Stimulated activated naive CD8-positive, alpha-beta T cell treated with anti-CD3 and anti-CD28 coated beads, Interleukin-15, amount 100 ng/mL, for 72 hours (primary cell): ENCODE data around the gene TTC31.
"Not testable (repeated sequence)": the region's sequence is repeated elsewhere in the genome, so short reads cannot be mapped to it uniquely, and the experiment has no call there.

Experiments
- ATAC-seq: fragments of 150-1000 bp; cut with Tn5 transposase; 2 replicates; pipeline ENCODE4 v1.10.0; 2021; ENCODE audit warnings: mild to moderate bottlenecking, moderate library complexity
- DNase-seq, 2 donors: peaks; one replicate each; pipeline ENCODE4 v3.0.0; 2021 to 2022
- H3K27ac Mint-ChIP-seq, 2 donors: one replicate each; pipeline ENCODE4 v1.8.0; 2022; ENCODE audit warnings: mild to moderate bottlenecking in 2 of 2, mixed read lengths in 2 of 2, moderate library complexity in 2 of 2
- H3K27me3 Mint-ChIP-seq: one replicate; pipeline ENCODE4 v1.8.0; 2022; ENCODE audit warnings: mixed read lengths
- H3K4me1 Mint-ChIP-seq: one replicate; pipeline ENCODE4 v1.8.0; 2022; ENCODE audit warnings: mild to moderate bottlenecking, mixed read lengths
- H3K4me3 Mint-ChIP-seq, 2 donors: one replicate each; pipeline ENCODE4 v1.8.0; 2022; ENCODE audit warnings: mild to moderate bottlenecking in 2 of 2, mixed read lengths in 2 of 2, moderate library complexity in 1 of 2
- H3K9me3 Mint-ChIP-seq, 2 donors: one replicate each; pipeline ENCODE4 v1.8.0; 2022; ENCODE audit warnings: mixed read lengths in 2 of 2

TTC31 gene

DNA sequence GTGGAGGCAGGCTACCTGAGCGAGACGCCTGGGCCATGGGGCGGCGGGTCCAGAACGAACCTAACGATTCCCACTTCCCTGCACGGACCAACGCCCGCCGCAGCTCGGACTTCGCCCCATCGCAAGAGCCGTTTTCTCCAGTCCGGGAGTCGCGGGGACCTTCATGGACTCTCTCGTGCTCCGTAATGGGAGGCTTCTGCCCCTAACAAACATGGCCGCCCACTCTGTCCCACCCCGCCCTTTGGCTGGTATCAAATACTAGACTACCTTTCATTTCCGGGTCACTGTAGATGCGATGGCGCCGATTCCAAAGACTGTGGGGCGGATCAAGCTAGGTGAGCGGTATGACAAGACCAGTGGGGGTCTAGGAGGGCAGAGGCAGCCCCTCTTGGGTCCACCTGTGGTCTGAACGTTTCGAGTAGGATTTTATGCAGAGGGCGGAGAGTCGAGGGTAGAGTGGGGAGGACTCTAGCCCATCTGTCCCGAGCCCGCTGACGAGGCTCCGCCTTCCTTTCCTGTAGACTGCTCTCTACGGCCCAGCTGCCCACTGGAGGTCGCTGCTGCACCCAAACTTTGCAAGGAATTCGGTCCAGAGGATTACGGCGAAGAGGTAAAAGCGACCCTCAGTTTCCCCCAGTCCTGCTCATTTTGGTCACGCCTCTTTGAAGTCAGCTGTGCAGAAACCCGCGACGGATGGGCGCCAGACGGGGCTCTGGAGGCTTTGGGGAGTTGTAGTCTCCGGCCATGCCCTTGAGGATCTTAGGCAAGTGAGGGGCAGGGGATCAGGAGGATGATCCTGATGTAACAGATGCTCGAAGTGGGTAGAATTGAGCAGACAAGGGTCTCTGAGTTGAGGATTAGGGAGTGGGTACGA, at the start of gene TTC31, which contains the start of gene CCDC142:
TTC31 (plus strand) TSS at position 281 of the 874 bp plus-strand sequence; CDS start at position 296, 15 bp downstream.
CCDC142 (minus strand) TSS at position 198 of the 874 bp plus-strand sequence; CDS start at position 37, 161 bp downstream.
- H3K4me3 Mint-ChIP-seq = peak within 1 kb of the TSS; percentile 94 to 98
- DNase-seq = peak; percentile 90 to 94
- H3K9me3 Mint-ChIP-seq = no peaks in the 10 kb centered on the region
- peaks cover 48% of the 10 kb centered on the region for H3K4me1 Mint-ChIP-seq
- H3K27ac Mint-ChIP-seq = peak within 1 kb of the TSS; percentile 99
- no peaks in the 10 kb centered on the region for H3K27me3 Mint-ChIP-seq
- ATAC-seq = peak; percentile 95

DNA sequence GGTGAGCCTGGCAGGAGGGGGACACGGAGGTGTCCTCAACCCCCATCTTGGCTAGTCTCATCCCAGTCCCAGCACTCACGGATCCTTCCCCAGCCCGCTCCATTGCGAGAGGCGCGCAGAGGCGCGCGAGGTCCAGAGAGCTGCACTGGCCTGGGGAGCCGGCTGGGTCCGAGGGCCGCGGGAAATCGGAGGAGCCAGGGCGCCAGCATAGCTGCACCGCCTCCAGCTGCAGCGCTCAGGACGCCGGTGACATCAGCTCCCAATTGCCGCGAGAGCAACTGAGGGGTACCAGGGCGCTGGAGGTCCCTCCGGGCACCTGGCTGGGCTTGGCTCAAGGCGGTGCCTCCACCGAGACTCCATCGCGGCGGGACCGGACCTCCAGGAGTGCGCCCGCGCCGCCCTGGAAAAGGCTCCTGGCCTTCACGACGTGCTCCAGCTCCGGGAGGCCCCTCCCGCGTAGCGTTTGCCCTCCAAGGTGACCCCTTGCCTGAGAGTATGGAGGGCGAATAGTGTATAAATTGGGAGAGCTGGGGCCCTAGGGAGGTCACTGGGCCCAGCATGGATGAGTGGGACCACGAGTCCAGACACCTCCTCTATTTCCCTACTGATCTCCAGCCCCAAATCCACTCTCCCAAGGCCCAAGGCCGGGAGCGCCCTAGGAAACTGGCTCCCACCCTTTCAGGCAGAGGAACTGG, 46.6 kb upstream of the TTC31 start:
- DNase-seq = no peak
- Mint-ChIP-seq H3K4me3 (no peak overlapping the region), H3K27ac (no peak overlapping the region), H3K9me3 (no peaks in the 10 kb centered on the region), H3K27me3 (peaks cover 36% of the 10 kb centered on the region), H3K4me1 (peaks cover 17% of the 10 kb centered on the region)
- ATAC-seq = no peak

DNA sequence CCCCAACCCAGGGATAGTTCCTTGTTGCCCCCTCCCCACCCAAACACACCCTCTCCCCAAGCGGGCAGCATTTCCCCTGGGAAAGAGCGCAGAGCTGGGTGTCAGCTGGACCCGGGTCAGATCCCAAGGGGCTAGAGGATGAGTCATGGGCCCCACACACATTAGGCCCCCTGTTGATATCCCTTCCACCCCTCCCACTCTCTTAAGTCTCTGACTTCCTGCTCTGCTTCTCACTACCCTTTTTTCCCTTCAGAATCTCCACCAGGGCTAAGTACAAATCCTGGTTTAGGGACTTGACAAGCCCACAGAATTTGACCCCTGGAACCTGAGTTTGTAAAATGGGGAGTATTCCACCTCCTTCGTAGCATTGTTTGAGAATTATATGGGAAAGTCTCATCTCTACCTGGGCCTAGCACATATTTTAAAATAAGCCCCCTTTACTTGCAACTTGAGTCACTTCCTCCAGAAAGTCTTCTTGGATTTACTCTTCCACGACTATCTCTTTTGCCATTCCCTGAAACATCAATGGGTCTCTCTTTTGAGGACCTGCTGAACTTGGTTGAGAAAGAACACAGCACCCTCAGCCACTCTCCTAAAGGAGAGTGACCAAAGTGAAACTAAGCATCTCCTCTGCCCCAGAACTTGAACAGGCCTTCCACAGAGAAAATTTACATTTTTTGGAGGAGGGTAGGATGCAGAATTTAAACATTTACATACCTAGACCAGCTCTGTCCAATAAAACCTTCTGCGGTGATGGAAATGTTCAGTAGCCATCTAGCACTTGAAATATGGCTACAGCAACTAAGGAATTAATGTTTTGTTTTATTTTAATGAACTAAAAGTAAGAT, 45.8 kb upstream of the TTC31 start:
- no peak for DNase-seq
- H3K4me3 Mint-ChIP-seq = no peak overlapping the region
- H3K9me3 Mint-ChIP-seq = no peaks in the 10 kb centered on the region

DNA sequence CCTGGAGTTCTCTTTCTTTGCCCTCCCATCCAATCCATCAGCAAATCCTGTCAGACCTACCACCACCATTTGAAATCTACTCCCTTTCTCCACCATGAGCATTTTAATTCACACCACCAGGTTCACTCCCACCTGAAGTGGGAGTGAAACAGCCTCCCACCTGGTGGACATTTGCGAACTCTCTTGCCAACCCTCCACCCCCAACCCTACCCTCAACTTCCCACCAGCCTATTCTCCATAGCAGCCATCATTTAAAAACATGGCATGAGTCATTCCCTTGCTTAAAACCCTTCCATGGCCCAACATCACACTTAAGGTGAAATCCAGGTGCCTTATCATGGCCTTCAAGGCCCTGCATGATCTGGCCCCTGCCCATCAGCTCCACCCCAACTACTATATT, 44.6 kb upstream of the TTC31 start:
- H3K4me3 Mint-ChIP-seq = no peak overlapping the region
- DNase-seq (no peak), ATAC-seq (no peak)
- H3K27ac Mint-ChIP-seq = peak overlapping the region in 1 of 2 donors; percentile 3
- no peaks in the 10 kb centered on the region for H3K9me3 Mint-ChIP-seq
- peaks cover 25% of the 10 kb centered on the region for H3K4me1 Mint-ChIP-seq
- H3K27me3 Mint-ChIP-seq = peaks cover 50% of the 10 kb centered on the region

More for the DNA sequence above, 45.8 kb upstream of the TTC31 start:
- H3K27me3 Mint-ChIP-seq = peaks cover 44% of the 10 kb centered on the region
- ATAC-seq = no peak
- H3K4me1 Mint-ChIP-seq = peaks cover 21% of the 10 kb centered on the region
- peak overlapping the region in 1 of 2 donors; percentile 22 for H3K27ac Mint-ChIP-seq

DNA sequence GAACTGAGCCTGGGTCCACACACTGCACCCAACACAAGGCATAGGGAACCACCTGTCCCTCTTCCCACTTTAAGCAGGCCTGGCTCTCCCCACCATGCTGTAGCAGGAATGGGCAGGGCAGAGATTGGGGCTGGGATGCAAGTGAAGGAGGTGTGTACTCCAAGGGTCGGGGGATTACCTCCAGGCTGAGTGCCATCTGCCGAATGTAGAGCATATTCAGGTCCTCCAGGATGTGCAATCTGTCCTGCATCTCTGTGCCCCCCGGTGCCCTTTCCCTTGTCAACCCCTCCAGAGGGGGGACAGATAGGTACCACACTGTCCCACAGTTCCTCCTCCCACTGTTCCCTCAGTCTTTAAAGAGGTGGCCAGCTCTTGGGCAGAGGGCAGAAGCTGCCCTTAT, 43.5 kb upstream of the TTC31 start:
- H3K27ac Mint-ChIP-seq = no peak overlapping the region
- no peaks in the 10 kb centered on the region for H3K9me3 Mint-ChIP-seq
- ATAC-seq (no peak), DNase-seq (no peak)
- peak overlapping the region; percentile 80 to 83 for H3K4me3 Mint-ChIP-seq
- H3K27me3 Mint-ChIP-seq = peaks cover 59% of the 10 kb centered on the region
- H3K4me1 Mint-ChIP-seq = peaks cover 26% of the 10 kb centered on the region

DNA sequence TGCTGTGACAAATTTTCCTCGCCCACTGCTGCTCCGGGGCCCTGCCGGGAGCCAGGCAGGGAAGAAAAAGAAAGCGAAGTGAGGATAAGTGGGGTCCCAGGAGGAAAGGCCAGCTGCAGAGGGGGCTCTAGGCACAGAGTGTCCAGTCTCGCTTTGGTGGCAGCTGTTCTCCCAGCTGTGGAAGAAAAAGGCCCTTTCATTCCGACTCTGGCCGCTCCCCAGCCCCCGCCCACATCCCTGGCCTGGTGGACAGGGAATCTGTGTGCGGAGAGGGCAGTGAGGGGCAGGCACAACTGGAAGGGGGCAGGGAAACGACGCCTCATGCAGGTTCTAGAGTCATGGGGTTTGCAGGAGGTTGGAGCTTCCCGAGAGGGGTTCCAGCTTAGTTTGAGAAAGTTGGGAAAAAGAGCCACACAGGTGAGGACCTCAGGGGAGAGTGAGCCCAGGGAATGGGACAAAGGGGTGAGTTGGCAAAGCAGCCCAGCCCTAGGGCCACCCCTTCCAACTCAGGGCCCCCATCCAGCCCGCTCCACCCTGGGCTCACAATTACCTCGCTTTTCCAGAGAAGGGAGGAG, 43.0 kb upstream of the TTC31 start:
- no peak for DNase-seq
- no peak for ATAC-seq
- Mint-ChIP-seq H3K9me3 (no peaks in the 10 kb centered on the region), H3K27me3 (peaks cover 64% of the 10 kb centered on the region), H3K4me1 (peaks cover 31% of the 10 kb centered on the region), H3K4me3 (peak overlapping the region; percentile 80 to 83), H3K27ac (no peak overlapping the region)

DNA sequence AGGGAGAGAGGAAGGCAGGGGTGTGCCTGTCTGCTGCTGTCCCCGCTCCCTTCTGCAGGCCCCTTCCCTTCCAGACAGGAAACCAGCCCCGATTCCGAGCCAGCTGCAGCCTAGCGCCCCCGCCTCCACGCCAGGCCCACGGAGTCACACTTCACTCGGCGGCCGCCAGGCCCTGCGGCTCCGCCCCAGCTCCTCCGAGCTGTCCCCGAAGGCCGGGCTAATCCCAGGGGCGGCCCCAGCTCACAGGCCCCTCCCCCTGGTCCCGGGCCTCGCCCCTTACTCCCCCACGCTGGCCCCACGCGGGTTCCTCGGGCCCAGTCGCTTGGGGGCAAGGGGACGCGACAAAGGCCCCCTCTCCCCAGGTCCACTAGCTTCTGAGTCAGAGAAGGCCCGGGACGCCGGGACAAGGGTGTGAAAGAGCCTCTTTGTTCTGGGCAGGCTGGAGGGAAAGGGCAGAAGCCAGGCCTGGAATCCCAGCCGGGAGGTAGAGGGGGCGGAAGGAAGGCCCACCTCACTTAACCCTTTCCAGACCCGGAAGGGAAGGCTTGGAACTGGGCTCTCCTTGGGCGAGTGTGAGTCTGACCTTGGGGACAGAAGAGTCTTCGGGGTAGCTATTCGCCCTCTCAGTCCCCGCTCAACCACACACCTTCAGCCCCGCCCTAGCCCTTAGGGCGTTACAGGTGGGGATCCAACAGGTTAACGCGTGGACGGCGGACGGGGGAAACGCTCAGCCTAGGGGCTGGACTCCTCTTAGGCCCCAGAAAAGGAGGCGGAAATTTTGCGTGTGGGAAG, 42.3 kb upstream of the TTC31 start:
- H3K4me1 Mint-ChIP-seq = peaks cover 31% of the 10 kb centered on the region
- DNase-seq (peak; percentile 53 to 71), ATAC-seq (peak; percentile 90)
- peak overlapping the region; percentile 80 to 83 for H3K4me3 Mint-ChIP-seq
- no peaks in the 10 kb centered on the region for H3K9me3 Mint-ChIP-seq
- H3K27me3 Mint-ChIP-seq = peaks cover 68% of the 10 kb centered on the region
- H3K27ac Mint-ChIP-seq = peak overlapping the region in 1 of 2 donors; percentile 81

DNA sequence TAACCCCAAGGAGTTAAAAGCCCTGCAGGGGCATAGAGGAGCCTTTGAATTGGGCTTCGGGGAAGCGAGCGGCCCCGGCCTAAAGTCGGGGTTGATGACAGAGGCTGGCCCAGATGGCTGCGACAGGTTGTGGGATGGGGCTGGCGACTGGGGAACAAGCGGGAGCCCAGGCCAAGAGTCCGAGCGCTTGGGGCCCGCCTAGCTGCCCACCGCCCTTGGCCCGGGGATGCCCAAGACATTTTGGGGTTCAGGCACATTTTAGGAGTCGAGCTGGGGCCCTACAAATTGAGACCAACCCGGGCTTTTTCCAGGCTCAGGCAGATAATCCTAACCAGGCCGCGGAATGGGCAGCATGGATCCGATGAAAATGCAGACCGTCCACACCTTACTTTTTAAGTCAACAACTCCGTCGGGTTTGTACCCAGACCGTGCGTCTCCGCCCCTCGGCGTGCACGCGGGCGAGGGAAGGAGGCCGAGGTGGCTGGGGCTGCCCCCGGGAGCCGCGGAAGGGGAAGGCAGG, 41.7 kb upstream of the TTC31 start:
- DNase-seq = no peak
- peaks cover 68% of the 10 kb centered on the region for H3K27me3 Mint-ChIP-seq
- peaks cover 31% of the 10 kb centered on the region for H3K4me1 Mint-ChIP-seq
- peak; percentile 73 for ATAC-seq
- peak overlapping the region in 1 of 2 donors; percentile 81 for H3K27ac Mint-ChIP-seq
- H3K9me3 Mint-ChIP-seq = no peaks in the 10 kb centered on the region
- H3K4me3 Mint-ChIP-seq = peak overlapping the region; percentile 80 to 83

DNA sequence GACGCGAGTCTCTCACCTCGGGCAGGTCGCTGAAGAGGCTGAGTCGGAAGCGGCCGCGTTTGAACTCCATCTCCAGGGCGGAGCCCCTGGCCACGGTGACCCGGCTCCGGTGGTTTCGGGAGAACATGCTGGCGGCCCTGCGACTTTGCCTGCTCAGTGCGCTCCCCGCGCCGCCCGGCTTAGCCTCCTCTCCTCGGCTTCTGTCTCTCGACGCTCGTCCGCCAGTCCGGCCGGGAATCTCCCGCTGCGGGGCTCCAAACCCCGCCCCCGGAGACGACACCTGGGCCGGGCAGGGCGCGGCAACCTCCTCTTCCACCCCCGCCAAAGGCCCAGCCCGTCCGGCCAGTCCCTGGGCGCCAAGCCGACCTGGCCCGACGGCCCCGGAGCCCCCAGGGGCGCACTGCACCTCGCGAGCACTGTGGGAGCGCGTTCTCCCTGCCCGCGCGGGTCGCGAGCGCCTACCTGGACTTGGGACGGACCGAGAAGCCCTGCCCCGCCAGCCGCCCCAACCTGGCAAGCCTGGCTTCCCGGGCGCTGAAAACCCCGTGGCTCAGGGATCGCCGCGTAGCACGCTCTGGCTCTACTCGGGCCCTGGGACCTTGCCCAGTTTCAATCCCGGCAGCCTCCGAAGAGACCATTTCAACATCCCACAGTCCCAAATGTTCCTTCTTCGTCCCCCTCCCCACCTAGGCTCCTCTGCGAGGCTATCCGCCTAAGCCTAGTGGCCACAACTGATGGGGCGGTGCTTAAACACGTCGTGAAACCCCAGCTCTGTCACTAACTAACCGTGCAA, 41.0 kb upstream of the TTC31 start, which contains the start of gene RTKN:
RTKN (minus strand) TSS at position 248 of the 793 bp plus-strand sequence; CDS start at position 127, 121 bp downstream.
- peak; percentile 47 for ATAC-seq
- Mint-ChIP-seq H3K9me3 (no peaks in the 10 kb centered on the region), H3K27ac (peak within 1 kb of the TSS; percentile 30 to 81), H3K4me1 (peaks cover 31% of the 10 kb centered on the region), H3K4me3 (peak within 1 kb of the TSS; percentile 80 to 83), H3K27me3 (peaks cover 68% of the 10 kb centered on the region)
- DNase-seq = peak; percentile 45 to 53

DNA sequence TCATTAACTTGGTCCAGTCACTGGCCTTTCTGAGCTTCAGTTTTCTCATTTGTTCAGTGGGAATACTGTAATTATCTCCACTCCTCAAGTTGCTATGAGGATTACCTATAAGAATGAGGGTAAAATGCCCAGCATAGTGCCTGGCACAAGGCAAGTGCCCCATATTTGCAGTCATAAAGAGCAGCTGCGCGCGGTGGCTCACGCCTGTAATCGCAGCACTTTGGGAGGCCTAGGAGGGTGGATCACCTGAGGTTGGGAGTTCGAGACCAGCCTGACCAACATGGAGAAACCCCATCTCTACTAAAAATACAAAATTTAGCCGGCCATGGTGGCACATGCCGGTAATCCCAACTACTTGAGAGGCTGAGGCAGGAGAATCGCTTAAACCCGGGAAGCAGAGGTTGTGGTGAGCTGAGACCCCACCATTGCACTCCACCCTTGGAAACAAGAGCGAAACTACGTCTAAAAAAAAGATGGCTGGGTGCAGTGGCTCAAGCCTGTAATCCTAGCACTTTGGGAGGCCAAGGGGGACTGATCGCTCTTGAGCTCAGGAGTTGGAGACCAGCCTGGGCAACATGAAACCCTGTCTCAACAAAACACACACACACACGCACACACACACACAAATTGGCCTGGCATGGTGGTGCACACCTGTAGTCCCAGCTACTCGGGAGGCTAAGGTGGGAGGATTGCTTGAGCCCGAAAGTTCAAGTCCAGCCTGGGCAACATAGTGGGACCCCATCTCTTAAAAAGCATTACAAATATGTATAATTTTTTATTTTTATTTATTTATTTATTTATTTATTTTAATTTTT, 40.2 kb upstream of the TTC31 start:
- not testable (repeated sequence) for H3K27ac Mint-ChIP-seq, ATAC-seq, H3K9me3 Mint-ChIP-seq, DNase-seq
- Mint-ChIP-seq H3K27me3 (peaks cover 68% of the 10 kb centered on the region), H3K4me1 (peaks cover 31% of the 10 kb centered on the region), H3K4me3 (peak overlapping the region; percentile 78 to 83)

DNA sequence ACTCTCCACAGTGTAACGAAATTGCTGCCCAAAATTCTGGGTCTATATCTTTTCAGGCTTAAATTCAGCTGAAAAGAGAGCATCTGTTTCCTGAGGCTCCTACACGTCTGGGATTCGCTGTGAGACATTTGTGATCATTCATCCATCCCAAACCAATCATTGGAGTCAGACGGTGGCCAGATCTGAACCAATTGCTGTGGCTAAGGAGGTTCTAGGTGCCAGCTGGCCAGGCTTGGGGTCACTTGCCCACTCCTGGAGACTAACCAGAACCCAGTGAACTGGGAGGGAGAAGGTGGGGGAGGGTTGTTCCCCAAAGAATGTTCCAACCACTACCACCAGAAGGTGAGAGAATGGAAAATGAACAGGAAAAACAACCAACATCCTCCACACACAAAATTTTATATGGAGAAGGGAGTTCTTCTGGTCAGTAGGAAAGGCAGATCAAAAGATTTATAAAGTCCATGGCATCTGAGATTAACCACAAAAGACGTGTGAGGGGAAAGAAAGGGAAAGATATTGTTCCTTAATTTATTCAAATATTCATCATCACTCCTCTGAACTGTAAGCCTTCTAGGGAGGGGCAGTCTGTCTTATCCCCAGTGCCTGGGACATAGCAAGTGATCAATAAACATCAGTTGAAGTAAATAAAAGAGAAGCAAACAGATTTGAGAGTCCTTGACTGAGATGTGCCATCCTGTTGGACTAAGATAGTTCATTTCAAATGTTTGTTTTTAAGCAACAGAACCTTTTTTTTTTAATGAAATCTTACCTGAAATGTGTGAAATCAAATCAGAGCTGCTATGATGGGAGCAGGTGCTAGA, 38.2 kb upstream of the TTC31 start:
- DNase-seq (no peak), ATAC-seq (no peak)
- Mint-ChIP-seq H3K27me3 (peaks cover 48% of the 10 kb centered on the region), H3K4me3 (no peak overlapping the region), H3K9me3 (no peaks in the 10 kb centered on the region), H3K27ac (peak overlapping the region in 1 of 2 donors; percentile 69), H3K4me1 (peaks cover 29% of the 10 kb centered on the region)
